IPS-11a (cell line): Measurements from ENCODE around the gene SUGCT.

ENCODE experiments used
- H3K4me3 ChIP-seq: one replicate; pipeline ENCODE4 v1.5.1; 2013; ENCODE audit warnings: low read depth, low read length, control low read depth

The SUGCT gene

DNA sequence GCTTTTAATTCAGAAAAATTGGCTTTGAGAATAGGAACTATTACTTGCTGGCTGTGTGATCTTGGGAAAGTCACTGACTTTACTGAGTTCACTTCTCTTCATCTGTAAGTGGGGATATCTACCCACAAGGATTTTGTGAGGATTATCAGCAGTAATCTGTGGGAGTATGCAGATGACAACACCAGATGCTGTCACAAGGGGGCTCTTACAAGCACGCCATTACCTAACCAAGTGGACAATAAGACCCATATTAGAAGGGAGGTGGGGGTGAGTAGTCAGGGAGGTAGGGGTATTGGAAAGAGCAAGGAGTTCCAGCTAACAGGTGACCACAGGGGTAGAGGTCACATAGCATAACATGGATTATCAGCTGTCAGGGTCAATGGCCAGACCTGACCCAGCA, 569.4 kb downstream of the SUGCT start:
- no peak overlapping the region for H3K4me3 ChIP-seq

- no peak overlapping the region for H3K4me3 ChIP-seq
Observed at GRCh38 chr7:40706829-40707228, 572.0 kb downstream of the SUGCT start.

DNA sequence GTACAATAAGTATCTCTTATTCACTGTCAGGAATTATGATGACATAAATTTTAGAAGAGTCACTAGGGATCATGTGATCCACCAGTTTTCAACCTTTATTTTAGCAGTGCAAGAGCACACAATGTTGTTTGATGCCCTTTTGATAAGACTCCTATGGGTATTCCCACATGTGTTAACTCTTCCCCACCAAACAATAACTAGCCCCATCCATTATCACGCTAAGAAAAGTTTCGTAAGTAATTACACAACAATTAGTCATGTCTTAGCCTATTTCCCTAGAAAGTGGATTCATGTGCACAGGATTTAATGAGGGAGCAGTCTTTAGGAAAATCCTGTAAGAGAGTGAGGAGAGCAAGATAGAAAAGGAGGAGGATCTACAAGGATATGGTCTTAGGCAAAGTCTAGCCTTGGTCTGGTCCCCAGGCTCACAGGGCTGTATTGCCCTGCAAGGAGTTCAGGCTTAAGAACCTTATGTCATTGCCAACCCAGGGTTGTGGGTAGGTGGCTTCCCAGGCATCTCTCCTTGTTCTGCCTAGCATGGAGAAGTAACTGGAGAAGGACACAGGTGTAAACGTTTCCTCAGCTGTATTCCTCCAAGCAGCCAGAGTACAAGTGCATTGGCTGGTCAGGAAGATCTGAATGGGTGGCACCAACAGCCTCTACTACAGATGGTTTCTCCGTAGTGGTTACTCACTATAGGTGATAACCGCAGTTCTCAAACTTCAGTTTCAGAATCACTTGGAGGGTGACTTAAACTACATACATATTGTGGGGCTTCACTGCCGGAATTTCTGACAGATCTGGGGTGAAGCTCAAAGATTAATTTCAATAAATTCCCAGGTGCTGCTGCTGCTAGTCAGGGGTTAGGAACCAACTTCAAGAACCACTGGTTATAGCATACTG, 574.5 kb downstream of the SUGCT start:
- H3K4me3 ChIP-seq, result no peak overlapping the region

DNA sequence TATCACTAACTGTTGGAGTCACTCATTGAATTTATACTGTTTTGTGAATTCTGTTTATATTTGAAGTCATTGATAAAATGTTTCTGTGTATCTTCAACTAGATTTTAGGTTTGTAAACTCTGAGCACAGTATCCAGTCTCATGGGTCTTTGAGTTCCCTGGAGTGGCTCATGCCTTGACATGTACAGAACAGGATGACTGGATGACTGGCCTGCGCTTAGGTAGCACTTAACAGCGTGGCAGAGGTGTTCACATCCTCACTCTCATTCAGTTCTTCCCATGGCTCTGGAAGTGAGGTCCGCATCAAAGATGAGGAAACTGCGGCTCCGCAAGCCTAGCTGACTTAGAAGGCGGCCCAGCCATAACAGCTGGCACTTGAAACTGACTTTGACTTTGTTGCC, 576.9 kb downstream of the SUGCT start:
- no peak overlapping the region for H3K4me3 ChIP-seq

DNA sequence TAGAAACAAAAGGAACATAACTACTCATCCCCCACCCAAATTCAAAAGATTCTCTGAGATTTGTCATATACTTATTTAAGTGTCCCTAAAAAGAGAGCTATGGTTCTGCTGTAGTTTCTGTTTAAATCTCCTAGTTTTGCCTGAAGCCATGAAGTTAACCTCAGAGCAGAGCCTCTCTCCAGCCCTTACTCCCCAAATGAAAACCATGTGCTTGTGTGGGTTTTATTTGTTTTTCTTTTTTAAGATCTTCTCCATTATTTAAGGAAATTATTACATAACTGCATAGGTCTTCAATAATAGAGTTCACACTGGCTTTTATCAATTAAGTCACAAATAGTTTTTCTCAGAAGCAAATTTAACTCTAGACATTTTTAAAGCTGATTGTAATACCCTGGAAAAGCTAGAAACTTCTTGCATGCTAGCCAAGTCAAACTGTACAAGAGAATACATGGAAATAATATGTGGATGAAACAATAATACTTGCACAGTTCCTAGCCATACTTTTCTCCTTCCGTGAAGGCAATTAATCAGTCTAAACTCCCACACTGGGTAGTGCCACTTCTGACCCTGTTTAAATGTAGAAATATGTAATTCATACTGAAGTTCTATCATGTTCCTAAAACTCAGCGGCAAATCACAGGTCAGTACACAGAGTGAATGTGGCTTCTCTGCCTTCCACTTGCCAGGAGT, 579.7 kb downstream of the SUGCT start:
- no peak overlapping the region for H3K4me3 ChIP-seq

GRCh38 chr7:40715053-40715430, 580.2 kb downstream of the SUGCT start:
- H3K4me3 ChIP-seq, result no peak overlapping the region

DNA sequence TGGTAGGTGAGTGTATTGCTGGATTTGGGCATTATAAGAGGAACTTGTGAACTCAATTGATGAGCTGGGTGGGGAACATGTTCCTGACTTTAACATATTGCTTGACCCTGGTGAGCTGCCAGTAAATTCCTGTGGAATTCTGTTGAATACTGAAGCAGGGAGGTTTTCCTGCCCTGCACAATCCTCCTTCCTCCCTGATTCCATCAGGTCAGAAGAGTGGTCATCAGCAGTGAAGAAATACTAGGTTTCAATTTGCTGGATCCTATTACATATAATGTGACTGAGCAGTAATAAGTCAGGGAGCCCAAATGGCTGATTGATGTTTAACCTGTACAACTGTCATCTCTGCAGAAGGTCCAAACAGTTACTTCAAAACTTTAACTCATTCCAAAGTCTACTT, 581.2 kb downstream of the SUGCT start:
- H3K4me3 ChIP-seq, result no peak overlapping the region

DNA sequence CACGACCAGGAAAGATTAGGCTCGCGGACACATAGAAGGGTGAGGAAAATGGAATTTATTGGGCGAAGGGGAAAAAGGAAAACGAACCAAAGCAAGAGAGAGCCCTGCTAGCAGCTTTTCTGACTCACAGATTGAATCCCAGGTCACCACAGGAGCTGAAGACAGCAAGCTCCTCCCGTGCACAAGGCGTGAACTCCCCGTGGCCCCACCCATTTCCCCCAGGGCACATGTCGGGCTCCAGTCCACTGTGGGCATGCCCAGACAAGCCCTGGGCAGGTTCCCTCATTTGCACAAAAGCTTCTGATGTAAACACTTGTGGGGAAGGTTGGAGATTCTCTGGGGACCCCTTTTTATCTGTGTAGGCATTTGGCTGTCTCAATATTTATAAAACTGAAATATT, 582.4 kb downstream of the SUGCT start:
- H3K4me3 ChIP-seq, result no peak overlapping the region

GRCh38 chr7:40720416-40720815, 585.6 kb downstream of the SUGCT start:
- H3K4me3 ChIP-seq, result no peak overlapping the region

DNA sequence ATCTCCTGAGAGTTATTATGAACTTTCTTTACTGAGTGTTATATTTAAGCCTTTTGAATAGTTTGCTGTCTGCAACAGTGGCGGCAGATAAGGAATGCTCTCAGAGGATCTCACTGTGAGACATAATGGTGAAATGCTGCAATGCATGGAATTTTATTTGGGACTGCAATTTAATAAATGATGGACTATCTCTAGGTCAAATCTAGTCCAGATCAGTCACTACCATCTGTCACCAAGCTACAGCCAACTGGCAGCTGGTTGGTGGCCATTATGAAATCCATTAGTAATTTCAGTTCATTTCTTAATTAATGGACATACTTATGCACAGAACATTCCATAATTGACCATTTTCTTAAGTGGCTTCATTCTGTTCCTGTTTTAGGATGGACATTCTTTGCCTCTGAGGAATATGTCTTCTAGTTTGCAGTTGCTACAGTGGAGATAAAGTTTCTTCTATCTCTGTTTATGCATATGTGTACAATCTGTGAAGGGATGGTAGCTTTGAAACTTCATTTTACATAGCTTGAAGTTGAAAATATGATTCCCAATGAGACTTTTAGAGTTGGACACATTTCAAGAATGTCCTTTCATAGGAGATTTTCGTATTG, 586.6 kb downstream of the SUGCT start:
- no peak overlapping the region for H3K4me3 ChIP-seq

DNA sequence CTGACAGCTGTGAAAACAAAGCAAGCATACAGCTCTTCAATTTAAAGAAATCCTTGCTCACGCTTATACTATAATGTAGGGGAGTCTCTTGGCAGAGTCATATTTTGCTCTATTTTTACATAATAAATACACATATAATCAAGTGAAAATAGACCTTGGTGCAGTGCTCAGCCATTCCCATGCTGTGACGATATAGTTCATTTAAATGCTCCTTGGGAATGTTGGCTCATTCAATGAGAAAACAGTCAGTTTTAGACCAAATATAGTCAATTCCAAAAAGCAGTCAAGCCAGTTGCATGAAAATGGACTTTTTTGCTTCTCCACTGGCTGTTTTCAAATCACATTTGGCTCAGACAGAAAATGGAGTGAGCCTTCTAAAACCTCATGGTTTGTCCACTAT, 587.4 kb downstream of the SUGCT start:
- no peak overlapping the region for H3K4me3 ChIP-seq

- H3K4me3 ChIP-seq, result no peak overlapping the region
Observed at GRCh38 chr7:40723829-40724228, 589.0 kb downstream of the SUGCT start.

GRCh38 chr7:40726559-40726958, 591.8 kb downstream of the SUGCT start:
- no peak overlapping the region for H3K4me3 ChIP-seq

- no peak overlapping the region for H3K4me3 ChIP-seq
Observed at GRCh38 chr7:40733114-40733513, 598.3 kb downstream of the SUGCT start.

DNA sequence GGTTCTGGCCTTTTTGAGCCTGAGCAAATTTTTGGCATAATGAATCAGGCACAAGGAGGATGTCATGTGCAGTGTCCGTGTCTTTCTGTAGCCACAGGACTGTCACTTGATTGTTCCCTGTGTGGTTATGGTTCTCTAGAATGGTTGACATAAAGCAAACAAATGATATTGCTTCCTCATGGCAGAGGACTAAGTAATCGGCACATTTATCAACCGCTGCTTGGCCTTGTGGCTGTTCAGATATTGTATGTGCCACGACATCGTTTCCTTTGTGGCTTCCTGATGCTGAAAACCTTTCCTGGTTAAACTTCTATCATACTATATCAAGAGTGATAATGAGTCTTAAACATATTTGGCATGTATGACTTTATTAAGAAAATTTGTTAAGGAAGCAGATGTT, 598.8 kb downstream of the SUGCT start:
- no peak overlapping the region for H3K4me3 ChIP-seq

- no peak overlapping the region for H3K4me3 ChIP-seq
Observed at GRCh38 chr7:40739257-40739656, 604.5 kb downstream of the SUGCT start.

DNA sequence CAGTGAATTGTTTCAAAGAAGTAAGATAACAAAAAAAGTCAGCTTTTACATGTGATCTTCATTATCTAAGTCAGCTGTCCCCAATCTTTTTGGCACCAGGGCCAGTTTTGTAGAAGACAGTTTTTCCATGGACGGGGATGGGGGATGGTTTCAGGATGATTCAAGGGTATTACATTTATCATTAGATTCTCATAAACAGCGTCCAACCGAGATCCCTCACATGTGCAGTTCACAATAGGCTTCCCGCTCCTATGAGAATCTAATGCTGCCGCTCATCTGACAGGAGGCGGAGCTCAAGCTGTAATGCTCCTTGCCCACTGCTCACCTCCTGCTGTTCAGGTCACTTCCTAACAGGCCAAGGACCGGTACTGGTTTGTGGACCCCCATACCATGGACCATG, 607.5 kb downstream of the SUGCT start:
- no peak overlapping the region for H3K4me3 ChIP-seq

DNA sequence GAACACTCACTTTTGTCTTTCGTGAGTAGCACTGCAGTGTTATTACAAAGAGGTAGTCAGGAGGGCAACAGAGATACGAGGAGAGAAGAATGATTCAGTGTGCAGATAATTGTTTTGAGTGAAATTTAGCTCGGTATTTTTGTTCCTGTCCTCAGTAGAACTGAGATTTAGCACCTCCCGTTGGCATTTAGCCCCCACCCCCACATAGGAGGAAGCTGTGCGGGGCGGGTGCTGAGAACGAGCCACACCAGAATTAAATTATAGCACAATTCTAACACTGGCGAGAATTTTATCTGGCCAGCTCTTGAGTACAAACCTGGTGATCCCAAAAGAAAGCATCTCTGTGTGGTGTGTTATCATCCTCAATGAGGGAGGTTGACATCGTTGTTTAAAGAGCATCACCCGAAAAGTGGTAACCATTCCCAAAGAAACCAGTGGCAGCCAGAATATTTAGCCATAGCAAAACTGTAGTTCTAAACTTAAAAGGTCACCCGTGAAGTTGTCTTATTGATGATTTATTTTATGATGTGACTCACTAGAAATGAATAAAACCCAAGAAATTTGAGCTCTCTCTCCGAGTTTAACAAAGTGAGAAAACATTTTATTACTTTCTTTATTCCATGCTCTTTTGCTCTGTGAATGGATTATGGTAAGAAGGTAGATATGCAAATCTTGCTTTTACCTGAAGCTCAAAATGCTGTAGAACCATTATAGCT, 612.2 kb downstream of the SUGCT start:
- H3K4me3 ChIP-seq, result no peak overlapping the region

- H3K4me3 ChIP-seq, result no peak overlapping the region
Observed at GRCh38 chr7:40747856-40748255, 613.1 kb downstream of the SUGCT start.

DNA sequence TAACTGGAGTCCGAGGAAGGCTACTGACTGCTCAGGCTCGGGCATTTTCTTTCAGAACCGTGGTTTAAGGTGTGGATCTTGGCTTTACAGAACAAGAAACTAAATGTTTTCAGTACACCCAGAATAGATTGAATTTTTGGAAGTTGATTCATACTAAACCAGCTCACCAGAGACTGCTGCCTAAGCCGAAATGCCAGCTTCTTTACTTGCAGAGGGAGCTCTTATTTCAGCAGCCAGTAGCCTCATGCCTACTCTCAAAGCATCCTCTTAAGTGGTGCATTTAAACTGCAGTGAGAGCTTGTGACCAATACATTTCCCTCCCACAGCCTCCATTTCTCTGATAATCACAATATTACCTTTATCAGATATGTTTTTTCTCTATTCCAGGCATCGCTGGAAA, 615.1 kb downstream of the SUGCT start:
- no peak overlapping the region for H3K4me3 ChIP-seq

DNA sequence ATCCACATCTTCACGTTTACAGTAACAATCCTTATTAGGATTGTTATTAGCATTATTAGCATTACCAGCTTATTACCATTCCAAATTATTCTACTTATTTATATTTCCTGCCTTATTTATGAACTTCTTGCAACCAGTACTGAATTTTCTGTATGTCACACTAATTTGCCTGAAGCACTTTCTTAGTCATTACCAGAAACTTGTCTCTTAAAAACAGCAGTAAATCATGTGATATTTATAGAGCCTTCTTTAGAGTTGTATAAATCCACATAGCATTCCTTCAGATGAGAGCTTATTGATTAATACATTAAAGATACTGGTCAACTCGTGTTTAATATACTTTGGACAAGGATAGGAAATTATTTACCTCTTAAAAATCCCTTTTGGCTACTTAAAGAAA, 618.6 kb downstream of the SUGCT start:
- no peak overlapping the region for H3K4me3 ChIP-seq
